Heart left ventricle (tissue), 13 donors: ENCODE measurements around the gene SUGCT.

Source experiments
- CTCF ChIP-seq, 12 donors: fragments of 200-600 bp; sonication (generic) in 4 of 12; IDR thresholded peaks; one replicate each; pipeline versions ENCODE4 v1.5.0 to v1.8.0; 2018 to 2022; ENCODE audit warnings: antibody characterized with exemption in 12 of 12, mild to moderate bottlenecking in 5 of 12
- POLR2A ChIP-seq, 2 donors: fragments of 450-650 bp; IDR thresholded peaks; one replicate each; pipeline ENCODE4 v1.6.1; 2017; ENCODE audit warnings: antibody characterized with exemption in 2 of 2, mild to moderate bottlenecking in 2 of 2, moderate library complexity in 2 of 2
- donor health status: ischemic (EF 13 %, LVEDD 7.1; RV severe dilation, severe dysfunction).
- donor health status: DM: no; HTN: yes; CAD: no.
- donor health status: DM: no; HTN: no; CAD: no.
- donor health status: ischemic (EF 25% LVEDD 6.9; RV normal size, moderate dysfunction).
- donor health status: ischemic (EF 25% LVEDD 5.7; RV mildly dilated, moderate dysfunction).
- donor health status: ischemic (EF 35%, LVEDD 5.7; RV mildly dilated, moderate dysfunction).
- donor health status: nonischemic (EF 11% LVEDD 7.7; RV severe dilation, severe dysfunction).
- donor health status: DM: yes; HTN: yes; CAD: no.
- donor health status: PGD.
- donor health status: ischemic (EF 29% LVEDD 5.4; RV normal size, mild dysfunction).
- donor health status: nonischemic (EF 23%, LVEDD 6.1; RV moderate dilation, normal function).

DNA sequence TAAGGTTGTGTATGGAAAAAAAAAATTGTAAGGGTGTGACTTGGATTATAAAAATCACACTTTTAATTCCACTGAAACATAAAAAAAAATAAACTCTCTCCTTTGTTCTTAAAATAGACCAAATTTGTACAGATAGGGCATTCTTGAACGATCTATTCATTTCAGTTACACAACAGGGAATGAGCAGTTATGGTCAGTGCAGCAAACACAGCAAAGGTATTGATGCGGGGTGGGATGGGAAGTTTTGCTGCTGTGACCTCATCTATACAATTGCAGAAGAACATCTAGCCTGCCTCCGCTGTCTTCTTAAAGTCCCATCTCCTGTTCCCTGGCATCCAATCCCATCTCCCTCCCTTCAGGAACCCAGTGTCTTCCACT lies 580.2 kb downstream of the SUGCT start:
- TF ChIP-seq CTCF (IDR thresholded peaks at IDR 0.05) (no peak), POLR2A (IDR thresholded peaks at IDR 0.05) (no peak)
